GM21825 (cell line): ENCODE results near the gene PCDHA3.
"Not testable (repeated sequence)": the region's sequence is repeated elsewhere in the genome, so short reads cannot be mapped to it uniquely, and the experiment has no call there.

ENCODE experiments used
- ATAC-seq: cut with Tn5 transposase; IDR thresholded peaks from one replicate; pipeline ENCODE4 v1.9.1; 2021; ENCODE audit warnings: mild to moderate bottlenecking, moderate library complexity; ENCODE audit not compliant: unreplicated experiment

The PCDHA3 gene

GRCh38 chr5:140800816-140801493 lies at the start of gene PCDHA3:
Gene PCDHA3 (plus strand): TSS chr5:140801057.
- no peak for ATAC-seq

- ATAC-seq: no peak
Observed at GRCh38 chr5:140753561-140753960, 47.3 kb upstream of the PCDHA3 start.

DNA sequence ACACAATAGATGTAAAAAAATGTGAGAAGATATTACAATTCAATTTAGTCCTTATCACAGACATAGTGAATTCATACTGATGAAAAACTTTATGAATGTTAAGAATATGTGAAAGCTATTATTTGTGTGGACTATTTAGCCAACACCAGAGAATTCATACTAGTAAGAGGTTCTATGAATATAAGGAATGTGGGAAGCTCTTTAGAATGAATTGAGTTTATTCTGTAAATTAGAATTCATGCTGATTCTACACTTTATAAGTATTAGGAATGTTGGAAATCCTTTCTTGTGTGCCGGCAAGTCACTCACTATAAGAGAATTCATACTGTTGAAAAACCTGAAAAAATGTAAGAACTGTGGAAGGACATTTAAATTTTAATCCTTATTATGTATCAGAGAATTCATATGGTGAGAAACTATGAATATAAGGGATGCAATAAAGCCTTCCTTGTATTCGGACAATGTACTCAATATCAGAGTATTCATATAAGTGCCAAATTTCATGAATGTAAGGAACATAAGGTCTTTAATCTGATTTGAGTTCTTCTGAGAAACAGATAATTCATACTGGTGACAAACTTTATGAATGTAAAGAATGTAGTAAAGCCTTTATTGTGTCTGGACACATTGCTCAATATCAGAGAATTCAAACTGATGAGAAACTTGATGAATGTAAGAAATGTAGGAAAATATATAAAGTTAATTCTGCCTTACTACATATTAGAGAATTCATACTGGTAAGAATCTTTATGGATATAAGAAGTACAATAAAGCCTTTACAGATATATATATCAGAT lies 36.5 kb upstream of the PCDHA3 start:
- no peak for ATAC-seq

GRCh38 chr5:140767444-140767843 lies 33.4 kb upstream of the PCDHA3 start:
- no peak for ATAC-seq

DNA sequence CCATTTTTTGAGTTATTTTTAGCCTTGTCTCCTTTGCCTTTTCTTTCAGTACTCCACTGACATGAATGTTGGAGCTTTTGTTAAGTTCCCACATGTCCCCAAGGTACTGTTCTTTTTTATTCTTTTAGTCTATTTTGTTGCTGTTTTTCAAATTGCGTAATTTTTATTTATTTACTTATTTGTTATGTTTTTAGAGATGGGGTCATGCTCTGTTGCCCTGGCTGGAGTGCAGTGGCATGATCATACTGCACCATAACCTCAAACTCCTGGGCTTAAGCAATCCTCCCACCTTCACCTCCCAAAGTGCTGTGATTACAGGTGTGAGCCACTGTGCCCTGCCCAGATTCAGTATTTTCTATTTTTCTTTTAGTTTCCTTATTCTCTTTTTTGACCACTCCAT lies 20.3 kb upstream of the PCDHA3 start:
- no peak for ATAC-seq

- no peak for ATAC-seq
Observed at GRCh38 chr5:140785905-140786686, 14.8 kb upstream of the PCDHA3 start, which contains the start of gene PCDHA1. Gene PCDHA1 (plus strand): TSS chr5:140786140.

GRCh38 chr5:140787422-140787821 lies 13.4 kb upstream of the PCDHA3 start:
- not testable (repeated sequence) for ATAC-seq

DNA sequence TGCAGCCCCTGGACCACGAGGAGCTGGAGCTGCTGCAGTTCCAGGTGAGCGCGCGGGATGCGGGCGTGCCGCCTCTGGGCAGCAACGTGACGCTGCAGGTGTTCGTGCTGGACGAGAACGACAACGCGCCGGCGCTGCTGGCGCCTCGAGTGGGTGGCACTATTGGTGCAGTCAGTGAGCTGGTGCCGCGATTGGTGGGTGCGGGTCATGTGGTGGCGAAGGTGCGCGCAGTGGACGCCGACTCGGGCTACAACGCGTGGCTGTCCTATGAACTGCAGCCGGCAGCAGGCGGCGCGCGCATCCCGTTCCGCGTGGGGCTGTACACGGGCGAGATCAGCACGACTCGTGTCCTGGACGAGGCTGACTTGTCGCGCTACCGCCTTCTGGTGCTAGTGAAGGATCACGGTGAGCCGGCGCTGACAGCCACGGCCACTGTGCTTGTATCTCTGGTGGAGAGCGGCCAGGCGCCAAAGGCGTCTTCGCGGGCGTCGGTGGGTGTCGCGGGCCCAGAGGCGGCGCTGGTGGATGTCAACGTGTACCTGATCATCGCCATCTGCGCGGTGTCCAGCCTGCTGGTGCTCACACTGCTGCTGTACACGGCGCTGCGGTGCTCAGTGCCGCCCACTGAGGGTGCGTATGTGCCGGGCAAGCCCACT lies 12.9 kb upstream of the PCDHA3 start:
- ATAC-seq: not testable (repeated sequence)

DNA sequence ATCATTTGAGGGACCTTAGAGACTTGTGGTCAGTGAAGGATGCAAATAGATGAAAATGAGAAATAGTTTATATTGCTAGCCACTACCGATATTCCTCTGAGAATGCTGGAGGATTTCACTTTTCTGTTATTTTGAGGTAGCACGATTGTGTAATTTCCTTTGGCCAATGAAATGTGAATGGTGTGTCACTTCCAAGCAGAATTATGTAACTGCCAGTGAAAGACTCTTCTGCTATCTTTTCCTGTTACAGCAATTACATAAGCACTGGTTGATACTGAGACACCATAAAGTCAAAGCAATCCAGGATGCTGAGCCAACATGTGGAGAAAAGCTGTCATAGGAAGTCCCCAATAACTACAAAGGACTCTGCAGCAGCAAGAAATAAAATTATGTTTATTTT lies 9.8 kb upstream of the PCDHA3 start:
- ATAC-seq: no peak

DNA sequence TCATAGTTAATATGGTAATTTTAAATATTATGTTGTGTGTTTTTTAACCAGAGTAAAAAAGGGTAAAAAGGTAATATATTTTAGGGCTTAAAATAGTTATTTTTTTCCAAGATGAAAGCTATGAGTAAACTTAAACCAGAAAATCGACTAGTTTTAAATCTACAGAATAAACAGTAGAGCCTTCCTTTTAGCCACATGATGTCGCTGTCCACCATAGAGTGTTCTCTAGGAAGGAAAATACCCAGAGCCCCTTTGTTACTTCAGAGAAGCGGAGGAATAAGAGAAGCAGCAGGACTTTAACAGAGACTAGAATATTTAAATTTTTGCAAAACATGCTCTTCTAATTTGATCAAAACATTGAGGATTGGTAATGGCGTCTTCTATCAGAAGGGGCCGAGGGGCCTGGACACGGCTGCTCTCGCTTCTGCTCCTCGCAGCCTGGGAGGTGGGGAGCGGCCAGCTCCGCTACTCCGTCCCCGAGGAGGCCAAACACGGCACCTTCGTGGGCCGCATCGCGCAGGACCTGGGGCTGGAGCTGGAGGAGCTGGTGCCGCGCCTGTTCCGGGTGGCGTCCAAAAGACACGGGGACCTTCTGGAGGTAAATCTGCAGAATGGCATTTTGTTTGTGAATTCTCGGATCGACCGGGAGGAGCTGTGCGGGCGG lies 6.1 kb upstream of the PCDHA3 start, which contains the start of gene PCDHA2:
TSS of gene PCDHA2 (plus strand) at position 258 of the 664 bp plus-strand sequence.
- ATAC-seq: no peak

DNA sequence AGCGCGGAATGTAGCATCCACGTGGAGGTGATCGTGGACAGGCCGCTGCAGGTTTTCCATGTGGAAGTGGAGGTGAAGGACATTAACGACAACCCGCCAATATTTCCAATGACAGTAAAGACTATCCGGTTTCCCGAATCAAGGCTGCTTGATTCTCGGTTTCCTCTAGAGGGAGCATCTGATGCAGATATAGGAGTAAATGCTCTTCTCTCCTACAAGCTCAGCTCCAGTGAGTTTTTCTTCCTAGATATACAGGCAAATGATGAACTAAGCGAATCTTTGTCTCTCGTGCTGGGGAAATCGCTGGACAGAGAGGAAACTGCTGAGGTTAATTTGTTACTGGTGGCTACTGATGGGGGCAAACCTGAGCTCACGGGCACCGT lies 5.6 kb upstream of the PCDHA3 start:
- no peak for ATAC-seq

DNA sequence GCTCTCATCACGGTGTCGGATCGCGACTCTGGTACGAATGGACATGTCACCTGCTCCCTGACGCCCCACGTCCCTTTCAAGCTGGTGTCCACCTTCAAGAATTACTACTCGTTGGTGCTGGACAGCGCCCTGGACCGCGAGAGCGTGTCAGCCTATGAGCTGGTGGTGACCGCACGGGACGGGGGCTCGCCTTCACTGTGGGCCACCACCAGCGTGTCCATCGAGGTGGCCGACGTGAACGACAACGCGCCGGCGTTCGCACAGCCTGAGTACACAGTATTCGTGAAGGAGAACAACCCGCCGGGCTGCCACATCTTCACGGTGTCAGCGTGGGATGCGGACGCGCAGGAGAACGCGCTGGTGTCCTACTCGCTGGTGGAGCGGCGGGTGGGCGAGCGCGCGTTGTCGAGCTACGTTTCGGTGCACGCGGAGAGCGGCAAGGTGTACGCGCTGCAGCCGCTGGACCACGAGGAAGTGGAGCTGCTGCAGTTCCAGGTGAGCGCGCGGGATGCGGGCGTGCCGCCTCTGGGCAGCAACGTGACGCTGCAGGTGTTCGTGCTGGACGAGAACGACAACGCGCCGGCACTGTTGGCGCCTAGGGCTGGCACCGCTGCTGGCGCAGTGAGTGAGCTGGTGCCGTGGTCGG lies 4.7 kb upstream of the PCDHA3 start:
- not testable (repeated sequence) for ATAC-seq

DNA sequence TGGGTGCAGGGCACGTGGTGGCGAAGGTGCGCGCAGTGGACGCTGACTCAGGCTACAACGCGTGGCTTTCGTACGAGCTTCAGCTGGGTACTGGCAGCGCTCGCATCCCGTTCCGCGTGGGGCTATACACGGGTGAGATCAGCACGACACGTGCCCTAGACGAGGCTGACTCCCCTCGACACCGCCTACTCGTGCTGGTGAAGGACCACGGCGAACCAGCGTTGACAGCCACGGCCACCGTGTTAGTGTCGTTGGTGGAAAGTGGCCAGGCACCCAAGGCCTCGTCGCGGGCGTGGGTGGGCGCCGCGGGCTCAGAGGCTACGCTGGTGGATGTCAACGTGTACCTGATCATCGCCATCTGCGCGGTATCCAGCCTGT lies 4.2 kb upstream of the PCDHA3 start:
- no peak for ATAC-seq

GRCh38 chr5:140801494-140801841 lies 611 bp downstream of the PCDHA3 start:
- no peak for ATAC-seq

GRCh38 chr5:140802381-140802780 lies 1.5 kb downstream of the PCDHA3 start:
- ATAC-seq: not testable (repeated sequence)

GRCh38 chr5:140802781-140803271 lies 2.0 kb downstream of the PCDHA3 start:
- no peak for ATAC-seq

DNA sequence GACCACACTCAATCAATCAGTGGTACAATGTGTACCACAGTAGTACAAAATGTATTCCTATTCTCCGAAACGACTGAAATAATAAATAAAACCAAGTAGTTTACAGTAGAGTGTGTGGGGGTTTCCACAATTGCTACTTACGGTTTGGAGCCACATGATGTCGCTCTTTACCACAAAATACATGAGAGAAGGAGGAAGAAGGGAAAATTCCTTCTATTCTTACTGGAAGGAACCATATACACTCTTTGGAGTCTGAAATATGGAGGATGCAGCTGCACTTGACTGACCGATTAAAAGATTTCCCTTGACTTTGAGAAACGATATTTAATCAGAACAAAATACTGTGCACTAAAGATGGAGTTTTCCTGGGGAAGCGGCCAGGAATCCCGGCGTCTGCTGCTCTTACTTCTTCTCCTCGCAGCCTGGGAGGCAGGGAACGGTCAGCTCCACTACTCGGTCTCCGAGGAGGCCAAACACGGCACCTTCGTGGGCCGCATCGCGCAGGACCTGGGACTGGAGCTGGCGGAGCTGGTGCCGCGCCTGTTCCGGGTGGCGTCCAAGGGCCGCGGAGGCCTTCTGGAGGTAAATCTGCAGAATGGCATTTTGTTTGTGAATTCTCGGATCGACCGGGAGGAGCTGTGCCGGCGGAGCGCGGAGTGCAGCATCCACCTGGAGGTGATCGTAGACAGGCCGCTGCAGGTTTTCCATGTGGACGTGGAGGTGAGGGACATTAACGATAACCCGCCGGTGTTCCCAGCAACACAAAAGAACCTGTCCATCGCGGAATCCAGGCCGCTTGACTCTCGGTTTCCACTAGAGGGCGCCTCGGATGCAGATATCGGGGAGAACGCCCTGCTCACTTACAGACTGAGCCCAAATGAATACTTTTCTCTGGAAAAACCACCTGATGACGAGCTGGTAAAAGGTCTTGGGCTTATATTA lies 6.2 kb downstream of the PCDHA3 start, which contains the start of gene PCDHA4:
TSS of gene PCDHA4 (plus strand) at position 235 of the 942 bp plus-strand sequence.
- no peak for ATAC-seq

DNA sequence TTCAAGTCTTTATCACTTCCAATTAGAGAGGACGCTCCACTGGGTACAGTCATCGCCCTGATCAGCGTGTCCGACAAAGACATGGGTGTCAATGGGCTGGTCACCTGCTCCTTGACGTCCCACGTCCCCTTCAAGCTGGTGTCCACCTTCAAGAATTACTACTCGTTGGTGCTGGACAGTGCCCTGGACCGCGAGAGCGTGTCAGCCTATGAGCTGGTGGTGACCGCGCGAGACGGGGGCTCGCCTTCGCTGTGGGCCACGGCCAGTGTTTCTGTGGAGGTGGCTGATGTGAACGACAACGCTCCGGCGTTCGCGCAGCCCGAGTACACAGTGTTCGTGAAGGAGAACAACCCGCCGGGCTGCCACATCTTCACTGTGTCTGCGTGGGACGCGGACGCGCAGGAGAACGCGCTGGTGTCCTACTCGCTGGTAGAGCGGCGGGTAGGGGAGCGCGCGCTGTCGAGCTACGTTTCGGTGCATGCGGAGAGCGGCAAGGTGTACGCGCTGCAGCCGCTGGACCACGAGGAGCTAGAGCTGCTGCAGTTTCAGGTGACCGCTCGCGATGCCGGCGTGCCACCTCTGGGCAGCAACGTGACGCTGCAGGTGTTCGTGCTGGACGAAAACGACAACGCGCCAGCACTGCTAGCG lies 7.5 kb downstream of the PCDHA3 start:
- not testable (repeated sequence) for ATAC-seq
